VCaP (cell line): ENCODE results near the gene YWHAB.
A peak's percentile ranks its signal among the peaks of the same experiment; 100 is the strongest.

Experiments used
- H3K27ac ChIP-seq: fragments of 450-650 bp; 2 replicates; pipeline ENCODE4 v1.5.1; 2017
- TF ChIP-seq, protein P1 (sequence below): fragments of 450-650 bp; conservative IDR thresholded peaks from 2 replicates; pipeline ENCODE4 v1.5.1; 2017; ENCODE audit warnings: mild to moderate bottlenecking, moderate library complexity

Gene YWHAB

DNA sequence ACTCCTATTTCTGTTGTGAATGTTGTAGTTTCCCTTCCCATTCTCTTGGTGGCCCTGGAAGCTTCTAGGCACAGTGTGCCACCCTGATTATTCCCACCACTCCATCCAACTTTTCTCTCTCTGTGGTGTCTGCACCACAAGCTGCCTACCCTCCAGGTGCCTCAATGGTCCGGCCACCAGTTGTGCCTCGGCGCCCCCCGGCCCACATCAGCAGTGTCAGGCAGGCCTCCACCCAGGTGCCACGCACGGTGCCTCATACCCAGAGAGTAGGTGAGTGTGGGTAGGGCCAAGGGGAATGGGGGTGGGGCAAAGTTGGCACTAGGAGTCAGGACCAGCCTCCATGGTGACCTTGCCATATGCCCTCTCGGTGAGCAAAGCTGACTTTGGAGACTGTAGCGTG is 47.4 kb downstream of the YWHAB start:
- TF ChIP-seq, protein P1, sequence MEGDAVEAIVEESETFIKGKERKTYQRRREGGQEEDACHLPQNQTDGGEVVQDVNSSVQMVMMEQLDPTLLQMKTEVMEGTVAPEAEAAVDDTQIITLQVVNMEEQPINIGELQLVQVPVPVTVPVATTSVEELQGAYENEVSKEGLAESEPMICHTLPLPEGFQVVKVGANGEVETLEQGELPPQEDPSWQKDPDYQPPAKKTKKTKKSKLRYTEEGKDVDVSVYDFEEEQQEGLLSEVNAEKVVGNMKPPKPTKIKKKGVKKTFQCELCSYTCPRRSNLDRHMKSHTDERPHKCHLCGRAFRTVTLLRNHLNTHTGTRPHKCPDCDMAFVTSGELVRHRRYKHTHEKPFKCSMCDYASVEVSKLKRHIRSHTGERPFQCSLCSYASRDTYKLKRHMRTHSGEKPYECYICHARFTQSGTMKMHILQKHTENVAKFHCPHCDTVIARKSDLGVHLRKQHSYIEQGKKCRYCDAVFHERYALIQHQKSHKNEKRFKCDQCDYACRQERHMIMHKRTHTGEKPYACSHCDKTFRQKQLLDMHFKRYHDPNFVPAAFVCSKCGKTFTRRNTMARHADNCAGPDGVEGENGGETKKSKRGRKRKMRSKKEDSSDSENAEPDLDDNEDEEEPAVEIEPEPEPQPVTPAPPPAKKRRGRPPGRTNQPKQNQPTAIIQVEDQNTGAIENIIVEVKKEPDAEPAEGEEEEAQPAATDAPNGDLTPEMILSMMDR: no peak
- H3K27ac ChIP-seq: no peak overlapping the region

GRCh38 chr20:44936510-44936909 is 51.0 kb downstream of the YWHAB start:
- H3K27ac ChIP-seq: no peak overlapping the region
- TF ChIP-seq, protein P1: no peak

- TF ChIP-seq, protein P1: no peak
- no peak overlapping the region for H3K27ac ChIP-seq
These were observed 53.1 kb downstream of the YWHAB start for GRCh38 chr20:44938637-44939036.

- TF ChIP-seq, protein P1: no peak
- no peak overlapping the region for H3K27ac ChIP-seq
These were observed 55.7 kb downstream of the YWHAB start for GRCh38 chr20:44941120-44941691.

DNA sequence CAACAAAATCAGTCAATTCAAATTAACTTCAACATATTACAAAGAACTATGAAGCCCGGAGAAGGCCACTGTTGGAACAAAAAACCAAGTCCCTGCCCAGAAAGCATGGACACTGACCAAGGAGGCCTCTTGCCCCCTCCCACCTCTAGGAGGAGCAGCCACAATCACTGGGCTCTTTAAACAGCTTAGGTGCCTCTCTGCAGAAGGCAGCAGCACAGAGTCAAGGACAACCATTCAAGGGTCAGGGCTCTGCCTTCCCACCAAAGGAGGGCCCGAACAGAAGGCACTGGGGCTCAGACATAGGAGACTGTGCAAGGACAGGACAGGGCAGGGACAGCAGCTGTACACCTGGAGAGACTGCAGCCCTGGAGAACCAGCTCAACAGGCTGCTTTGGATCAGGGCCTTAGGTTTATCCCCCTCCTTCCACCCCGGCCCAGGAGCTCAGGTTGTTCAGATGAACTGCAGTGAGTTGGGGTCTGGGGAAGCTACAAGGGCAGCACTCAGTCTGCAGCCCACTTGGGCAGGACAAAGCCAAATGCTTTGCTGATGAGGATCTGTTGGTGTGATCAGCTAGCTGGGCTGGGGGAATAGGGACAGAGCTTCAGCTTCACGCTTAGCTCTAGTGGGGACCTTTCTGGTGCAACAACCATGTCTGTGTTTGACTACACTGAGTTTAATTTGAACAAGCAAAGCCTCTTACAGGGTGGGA is 56.9 kb downstream of the YWHAB start:
- no peak overlapping the region for H3K27ac ChIP-seq

GRCh38 chr20:44943828-44944227 is 58.3 kb downstream of the YWHAB start:
- TF ChIP-seq, protein P1: no peak
- no peak overlapping the region for H3K27ac ChIP-seq

More for the DNA sequence above, 56.9 kb downstream of the YWHAB start:
- TF ChIP-seq, protein P1: peak; percentile 15; the same call in 1 of the 2 replicates

DNA sequence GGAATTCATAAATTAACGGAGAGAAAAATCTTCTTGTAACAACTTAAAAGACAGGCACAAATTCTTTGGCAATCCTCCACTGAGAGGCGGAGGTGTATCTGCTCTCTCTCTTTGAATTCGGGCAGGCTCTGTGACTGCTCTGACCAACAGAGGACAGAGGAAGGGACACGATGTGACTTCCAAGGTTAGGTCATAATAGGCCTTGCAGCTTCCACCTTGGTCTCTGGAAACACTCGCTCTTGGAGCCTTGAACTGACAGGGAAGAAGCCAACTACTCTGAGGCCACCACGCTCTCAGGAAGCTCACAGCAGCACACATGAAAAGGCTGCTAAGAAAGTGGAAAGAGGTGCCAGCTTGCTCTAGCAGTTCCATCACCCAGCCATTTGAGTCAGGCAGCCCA is 59.8 kb downstream of the YWHAB start:
- TF ChIP-seq, protein P1: no peak
- no peak overlapping the region for H3K27ac ChIP-seq
